Neural progenitor cell (in vitro differentiated cells): ENCODE data around the gene HOXA5. TPM values are rescaled to one million over a fixed set of nuclear protein-coding genes. Genes with fewer than 3 reads are reported as not detected.

ENCODE experiments used
- DNase-seq: peaks from one replicate; pipeline ENCODE4 v3.0.0-alpha.2; 2016; ENCODE audit warnings: low spot score
- H2AFZ ChIP-seq: fragments of 200-600 bp; sonication (generic); replicated peaks from 2 replicates; pipeline ENCODE4 v1.6.1; 2016; ENCODE audit warnings: antibody characterized with exemption
- H3F3A ChIP-seq: fragments of 200-600 bp; sonication (generic); 2 replicates; pipeline ENCODE4 v1.6.1; 2016; ENCODE audit warnings: antibody characterized with exemption, low read depth
- H3K27ac ChIP-seq: fragments of 200-600 bp; sonication (generic); 2 replicates; pipeline ENCODE4 v1.5.1; 2016; ENCODE audit warnings: mild to moderate bottlenecking
- H3K27me3 ChIP-seq: fragments of 200-600 bp; sonication (generic); 2 replicates; pipeline ENCODE4 v1.6.1; 2016; ENCODE audit warnings: mild to moderate bottlenecking, moderate library complexity
- H3K36me3 ChIP-seq: fragments of 200-600 bp; sonication (generic); 2 replicates; pipeline ENCODE4 v1.5.1; 2016
- H3K4me1 ChIP-seq: fragments of 200-600 bp; sonication (generic); 2 replicates; pipeline ENCODE4 v1.6.1; 2016; ENCODE audit warnings: mixed run types
- H3K4me2 ChIP-seq: fragments of 200-600 bp; sonication (generic); 2 replicates; pipeline ENCODE4 v1.6.1; 2016
- H3K4me3 ChIP-seq: fragments of 200-600 bp; sonication (generic); 2 replicates; pipeline ENCODE4 v1.5.1; 2016
- H3K79me2 ChIP-seq: fragments of 200-600 bp; sonication (generic); 2 replicates; pipeline ENCODE4 v1.6.1; 2016; ENCODE audit warnings: low read depth
- H3K9ac ChIP-seq: fragments of 200-600 bp; sonication (generic); 2 replicates; pipeline ENCODE4 v1.6.1; 2016
- H3K9me3 ChIP-seq: fragments of 200-600 bp; sonication (generic); 2 replicates; pipeline ENCODE4 v1.5.1; 2016; ENCODE audit warnings: low read depth
- H4K20me1 ChIP-seq: fragments of 200-600 bp; sonication (generic); 2 replicates; pipeline ENCODE4 v1.6.1; 2016; ENCODE audit warnings: low read depth
- H3K27ac Mint-ChIP-seq: 3 replicates; pipeline ENCODE4 v1.8.0; 2021; ENCODE audit warnings: mixed read lengths
- H3K27me3 Mint-ChIP-seq: 2 replicates; pipeline ENCODE4 v1.8.0; 2022; ENCODE audit warnings: low read depth, mild to moderate bottlenecking, inconsistent platforms, moderate library complexity, mixed read lengths; ENCODE audit not compliant: insufficient read depth
- H3K36me3 Mint-ChIP-seq: 3 replicates; pipeline ENCODE4 v1.8.0; 2021; ENCODE audit warnings: mixed read lengths
- H3K4me1 Mint-ChIP-seq: 3 replicates; pipeline ENCODE4 v1.8.0; 2021; ENCODE audit warnings: mixed read lengths
- H3K4me3 Mint-ChIP-seq: 3 replicates; pipeline ENCODE4 v1.8.0; 2021; ENCODE audit warnings: mild to moderate bottlenecking, moderate library complexity, mixed read lengths
- H3K9me3 Mint-ChIP-seq: 3 replicates; pipeline ENCODE4 v1.8.0; 2020; ENCODE audit warnings: mixed read lengths
- CTCF ChIP-seq: fragments of 200-600 bp; sonication (generic); IDR thresholded peaks from 2 replicates; pipeline ENCODE4 v1.5.1; 2017; ENCODE audit warnings: antibody characterized with exemption, mild to moderate bottlenecking
- EZH2 ChIP-seq: fragments of 200-600 bp; sonication (generic); IDR thresholded peaks from 2 replicates; pipeline ENCODE4 v1.6.1; 2017; ENCODE audit warnings: antibody characterized with exemption, mild to moderate bottlenecking, moderate library complexity
- EZH2phosphoT487 ChIP-seq: fragments of 200-600 bp; sonication (generic); IDR thresholded peaks from 2 replicates; pipeline ENCODE4 v1.6.1; 2017; ENCODE audit warnings: antibody characterized with exemption
- total RNA-seq: library from RNA; depleted of rRNA; stranded (reverse); fragments of >200 nt; gene quantifications from 2 replicates; pipeline ENCODE4 v1.2.3, GENCODE V29; 2015; ENCODE audit warnings: low replicate concordance

HOXA5 gene
- total RNA-seq, 1 donor from 2014 or later, result not detected

GRCh38 chr7:27124096-27124901, 19.2 kb downstream of the HOXA5 start:
- Mint-ChIP-seq H3K27ac (no peak overlapping the region), H3K27me3 (peaks cover 98% of the 10 kb centered on the region), H3K4me3 (no peak overlapping the region), H3K9me3 (peaks cover 15% of the 10 kb centered on the region), H3K4me1 (no peaks in the 10 kb centered on the region), H3K36me3 (no peaks in the 10 kb centered on the region)
- no peak overlapping the region for H3K9ac ChIP-seq
- no peak overlapping the region for H3K4me2 ChIP-seq
- peaks cover 91% of the 10 kb centered on the region for H4K20me1 ChIP-seq
- peaks cover 100% of the 10 kb centered on the region for H3K27me3 ChIP-seq
- H3F3A ChIP-seq, result no peaks in the 10 kb centered on the region
- H3K36me3 ChIP-seq, result no peaks in the 10 kb centered on the region
- H3K4me1 ChIP-seq, result no peaks in the 10 kb centered on the region
- peak; percentile 97 for TF ChIP-seq EZH2phosphoT487
- no peak for TF ChIP-seq CTCF
- peak; percentile 96 for TF ChIP-seq EZH2
- no peak for DNase-seq
- H3K4me3 ChIP-seq, result no peak overlapping the region
- no peaks in the 10 kb centered on the region for H3K9me3 ChIP-seq
- H2AFZ ChIP-seq, result no peak overlapping the region
- no peaks in the 10 kb centered on the region for H3K79me2 ChIP-seq
- H3K27ac ChIP-seq, result no peak overlapping the region

GRCh38 chr7:27123477-27124053, 19.9 kb downstream of the HOXA5 start:
- Histone ChIP-seq H3K4me2 (no peak overlapping the region), H3K9ac (no peak overlapping the region), H3K9me3 (no peaks in the 10 kb centered on the region), H3K36me3 (no peaks in the 10 kb centered on the region), H3K4me3 (no peak overlapping the region), H3K27ac (no peak overlapping the region), H3K79me2 (no peaks in the 10 kb centered on the region), H3F3A (no peaks in the 10 kb centered on the region), H4K20me1 (peaks cover 92% of the 10 kb centered on the region), H3K27me3 (peaks cover 100% of the 10 kb centered on the region), H2AFZ (no peak overlapping the region), H3K4me1 (no peaks in the 10 kb centered on the region)
- Mint-ChIP-seq H3K27ac (no peak overlapping the region), H3K27me3 (peaks cover 98% of the 10 kb centered on the region), H3K9me3 (peaks cover 10% of the 10 kb centered on the region), H3K36me3 (no peaks in the 10 kb centered on the region), H3K4me1 (no peaks in the 10 kb centered on the region), H3K4me3 (no peak overlapping the region)
- TF ChIP-seq EZH2phosphoT487 (no peak), CTCF (no peak), EZH2 (no peak)
- DNase-seq, result no peak

- no peaks in the 10 kb centered on the region for H3K4me1 Mint-ChIP-seq
- H3K27me3 Mint-ChIP-seq, result peaks cover 98% of the 10 kb centered on the region
- H3K36me3 ChIP-seq, result no peaks in the 10 kb centered on the region
- H3K27me3 ChIP-seq, result peaks cover 100% of the 10 kb centered on the region
- H3F3A ChIP-seq, result no peaks in the 10 kb centered on the region
- H3K4me3 ChIP-seq, result no peak overlapping the region
- no peak overlapping the region for H3K9ac ChIP-seq
- peaks cover 10% of the 10 kb centered on the region for H3K9me3 Mint-ChIP-seq
- H3K27ac Mint-ChIP-seq, result no peak overlapping the region
- no peak for TF ChIP-seq EZH2phosphoT487
- no peak for TF ChIP-seq EZH2
- no peak for TF ChIP-seq CTCF
- no peaks in the 10 kb centered on the region for H3K9me3 ChIP-seq
- H3K79me2 ChIP-seq, result no peaks in the 10 kb centered on the region
- no peaks in the 10 kb centered on the region for H3K36me3 Mint-ChIP-seq
- peaks cover 94% of the 10 kb centered on the region for H4K20me1 ChIP-seq
- H2AFZ ChIP-seq, result no peak overlapping the region
- no peaks in the 10 kb centered on the region for H3K4me1 ChIP-seq
- H3K27ac ChIP-seq, result no peak overlapping the region
- DNase-seq, result no peak
- H3K4me3 Mint-ChIP-seq, result no peak overlapping the region
- no peak overlapping the region for H3K4me2 ChIP-seq
Observed at GRCh38 chr7:27123007-27123476, 20.4 kb downstream of the HOXA5 start.
